GM23248 (cell line): Measurements from ENCODE around the gene MRPL40. TPM values are rescaled to one million over a fixed set of nuclear protein-coding genes. Genes with fewer than 3 reads are reported as not detected.

Experiments
- DNase-seq: peaks from one replicate; pipeline ENCODE4 v3.0.0-alpha.2; 2015
- H2AFZ ChIP-seq: fragments of 200-600 bp; sonication (generic); 2 replicates; pipeline ENCODE4 v1.6.1; 2016; ENCODE audit warnings: antibody characterized with exemption
- H3F3A ChIP-seq: fragments of 200-600 bp; sonication (generic); 2 replicates; pipeline ENCODE4 v1.6.1; 2016; ENCODE audit warnings: mild to moderate bottlenecking, antibody characterized with exemption, mixed run types; ENCODE audit not compliant: insufficient read depth
- H3K27ac ChIP-seq: fragments of 200-600 bp; sonication (generic); 2 replicates; pipeline ENCODE4 v1.5.1; 2016; ENCODE audit warnings: mild to moderate bottlenecking
- H3K27me3 ChIP-seq: fragments of 200-600 bp; sonication (generic); replicated peaks from 2 replicates; pipeline ENCODE4 v1.6.1; 2016; ENCODE audit warnings: mild to moderate bottlenecking; ENCODE audit not compliant: insufficient read depth
- H3K36me3 ChIP-seq: fragments of 200-600 bp; sonication (generic); 2 replicates; pipeline ENCODE4 v1.6.1; 2016; ENCODE audit warnings: low read depth, mild to moderate bottlenecking
- H3K4me1 ChIP-seq: fragments of 200-600 bp; sonication (generic); 2 replicates; pipeline ENCODE4 v1.6.1; 2016; ENCODE audit warnings: mild to moderate bottlenecking; ENCODE audit not compliant: insufficient read depth
- H3K4me2 ChIP-seq: fragments of 200-600 bp; sonication (generic); one replicate; pipeline ENCODE4 v1.6.1; 2016; ENCODE audit warnings: mild to moderate bottlenecking; ENCODE audit not compliant: unreplicated experiment
- H3K4me3 ChIP-seq: fragments of 200-600 bp; sonication (generic); 2 replicates; pipeline ENCODE4 v1.5.1; 2016; ENCODE audit warnings: mild to moderate bottlenecking
- H3K79me2 ChIP-seq: fragments of 200-600 bp; sonication (generic); 2 replicates; pipeline ENCODE4 v1.6.1; 2016; ENCODE audit warnings: mild to moderate bottlenecking; ENCODE audit not compliant: insufficient read depth
- H3K9ac ChIP-seq: fragments of 200-600 bp; sonication (generic); 2 replicates; pipeline ENCODE4 v1.6.1; 2016; ENCODE audit warnings: mild to moderate bottlenecking
- H3K9me2 ChIP-seq: fragments of 200-600 bp; sonication (generic); 2 replicates; pipeline ENCODE4 v1.6.1; 2016; ENCODE audit warnings: mixed run types, mild to moderate bottlenecking, moderate library complexity; ENCODE audit not compliant: insufficient read depth
- H3K9me3 ChIP-seq: fragments of 200-600 bp; sonication (generic); one replicate; pipeline ENCODE4 v1.6.1; 2017; ENCODE audit warnings: low read depth
- H4K20me1 ChIP-seq: fragments of 200-600 bp; sonication (generic); 2 replicates; pipeline ENCODE4 v1.6.0; 2016; ENCODE audit not compliant: insufficient read depth
- EZH2 ChIP-seq: fragments of 200-600 bp; sonication (generic); IDR thresholded peaks from 2 replicates; pipeline ENCODE4 v1.6.1; 2018; ENCODE audit warnings: antibody characterized with exemption, mild to moderate bottlenecking; ENCODE audit not compliant: insufficient read depth, poor library complexity, severe bottlenecking
- EZH2phosphoT487 ChIP-seq: fragments of 200-600 bp; sonication (generic); IDR thresholded peaks from 2 replicates; pipeline ENCODE4 v1.6.1; 2018; ENCODE audit warnings: antibody characterized with exemption, moderate library complexity, mild to moderate bottlenecking, low read depth; ENCODE audit not compliant: insufficient read depth
- WGBS, 2 experiments: methylation state at CpG; one replicate each; pipeline ENCODE4 v1.1.6; 2015 to 2017; ENCODE audit warnings: low lambda C conversion rate in 2 of 2, low coverage in 1 of 2; ENCODE audit errors: missing lambda C conversion rate in 2 of 2; 5-methylcytosine and 5-hydroxymethylcytosine counted together
- in situ Hi-C: fragments of 300-500 bp; cut with MboI; formaldehyde crosslinking; loops from 2 replicates; pipeline ENCODE4 v1.15.0; 2020
- polyA plus RNA-seq: library from polyadenylated mRNA; unstranded; fragments of >200 nt; fragmentation: Nextera tagmentation; extraction: Ambion mirVana; gene quantifications from 2 replicates; pipeline ENCODE4 v1.2.1, GENCODE V29; 2016
- total RNA-seq: library from RNA; depleted of rRNA; stranded (reverse); fragments of >200 nt; shearing (Covaris generic); gene quantifications from 2 replicates; pipeline ENCODE4 v1.2.3, GENCODE V29; 2014

The MRPL40 gene
- total and polyA plus RNA-seq, 2 experiments from 2014 or later: 37.6 to 81.9 TPM

DNA sequence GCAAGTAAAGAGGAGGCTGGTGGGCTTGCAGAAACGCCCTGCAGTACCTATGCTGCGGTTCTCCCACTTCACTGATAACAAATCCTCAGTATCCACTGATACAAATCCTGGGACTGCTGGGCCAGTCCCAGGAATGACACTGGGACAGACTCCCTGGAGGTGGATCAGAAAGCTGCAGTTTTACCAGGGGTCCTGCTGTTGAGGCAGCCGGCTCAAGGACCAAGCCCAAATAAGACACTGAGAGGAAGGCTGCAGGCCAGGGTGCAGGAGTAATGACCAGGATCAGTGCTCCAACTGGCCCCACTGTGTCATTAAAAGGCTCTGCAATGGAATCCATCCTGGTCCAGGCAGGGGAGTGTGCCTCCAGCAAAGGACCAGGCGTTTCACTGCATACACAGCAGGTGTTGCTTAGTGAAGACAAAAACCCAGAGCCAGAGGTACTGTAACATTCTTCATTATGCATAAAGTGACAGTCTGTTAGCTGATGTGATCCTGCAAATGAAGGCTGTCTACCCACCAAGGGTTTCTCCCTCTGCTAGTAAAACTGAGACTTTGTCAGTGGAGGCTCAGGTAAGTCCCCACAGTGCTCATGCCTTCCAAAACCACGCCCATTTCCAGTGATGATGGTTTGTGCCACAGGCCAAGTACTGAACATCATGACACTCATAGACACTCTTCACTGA, 16.5 kb downstream of the MRPL40 start:
- H3K27me3 ChIP-seq: no peaks in the 10 kb centered on the region
- H3K36me3 ChIP-seq: 0 out of 2 replicates have a peak, but pooled peaks cover 10% of the 10 kb centered on the region
- no peak for DNase-seq
- H3K4me2 ChIP-seq: peak overlapping the region; percentile 77
- H3K27ac ChIP-seq: 0 out of 2 replicates have a peak overlapping the region, but pooled peaks have one; percentile 70
- H4K20me1 ChIP-seq: no peaks in the 10 kb centered on the region
- H2AFZ ChIP-seq: no peak overlapping the region
- no peaks in the 10 kb centered on the region for H3K9me2 ChIP-seq
- H3K79me2 ChIP-seq: peaks cover 30% of the 10 kb centered on the region
- peak overlapping the region; percentile 83; the same call in 1 of the 2 replicates for H3K4me3 ChIP-seq
- 98% methylated on average over 5 of the region's 5 CpGs for WGBS, 2 experiments
- TF ChIP-seq EZH2phosphoT487: no peak
- TF ChIP-seq EZH2: no peak
- H3K9ac ChIP-seq: peak overlapping the region; percentile 83; the same call in 1 of the 2 replicates
- H3F3A ChIP-seq: peaks cover 30% of the 10 kb centered on the region; the same call in 1 of the 2 replicates
- in situ Hi-C loops: no loop called here
- H3K4me1 ChIP-seq: peaks cover 3% of the 10 kb centered on the region; the same call in 1 of the 2 replicates
- H3K9me3 ChIP-seq: no peaks in the 10 kb centered on the region

DNA sequence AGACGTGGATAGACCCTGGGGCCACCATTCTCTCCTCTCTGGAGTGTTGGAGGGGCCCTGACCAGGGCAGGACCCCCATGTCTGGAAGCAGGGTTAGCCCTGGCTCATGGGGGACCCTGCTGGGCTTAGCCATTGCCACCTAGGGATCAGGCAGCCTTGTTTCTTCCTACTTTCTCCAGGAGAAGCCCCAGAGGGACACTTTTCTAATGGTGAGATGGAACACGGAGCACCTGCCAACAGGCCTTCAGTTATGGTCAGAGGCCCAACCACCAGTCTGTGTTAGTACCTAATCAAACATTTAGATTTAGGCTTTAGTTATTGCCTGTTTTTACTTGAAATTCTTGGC, 17.1 kb downstream of the MRPL40 start:
- Histone ChIP-seq H3K9ac (no peak overlapping the region), H3K4me2 (no peak overlapping the region), H3F3A (peaks cover 30% of the 10 kb centered on the region; the same call in 1 of the 2 replicates), H3K9me3 (no peaks in the 10 kb centered on the region), H3K79me2 (peaks cover 26% of the 10 kb centered on the region), H3K4me1 (peaks cover 3% of the 10 kb centered on the region; the same call in 1 of the 2 replicates), H3K27me3 (no peaks in the 10 kb centered on the region), H3K9me2 (no peaks in the 10 kb centered on the region), H3K4me3 (no peak overlapping the region), H4K20me1 (no peaks in the 10 kb centered on the region), H2AFZ (no peak overlapping the region), H3K36me3 (peaks cover 14% of the 10 kb centered on the region; the same call in 1 of the 2 replicates), H3K27ac (no peak overlapping the region)
- WGBS, 2 experiments: 88 to 94% methylated on average over 2 of the region's 2 CpGs
- no peak for DNase-seq
- in situ Hi-C loops: no loop called here
- TF ChIP-seq EZH2: no peak
- no peak for TF ChIP-seq EZH2phosphoT487

- peaks cover 16% of the 10 kb centered on the region for H3K79me2 ChIP-seq
- in situ Hi-C loops: no loop called here
- H3K36me3 ChIP-seq: peaks cover 26% of the 10 kb centered on the region; the same call in 1 of the 2 replicates
- no peak overlapping the region for H3K9ac ChIP-seq
- TF ChIP-seq EZH2phosphoT487: no peak
- no peak for TF ChIP-seq EZH2
- H4K20me1 ChIP-seq: no peaks in the 10 kb centered on the region
- peaks cover 30% of the 10 kb centered on the region; the same call in 1 of the 2 replicates for H3F3A ChIP-seq
- DNase-seq: no peak
- WGBS, 2 experiments: 84 to 87% methylated on average over 8 of the region's 8 CpGs
- no peak overlapping the region for H3K4me2 ChIP-seq
- H3K27me3 ChIP-seq: no peaks in the 10 kb centered on the region
- H3K27ac ChIP-seq: no peak overlapping the region
- H3K4me1 ChIP-seq: peaks cover 5% of the 10 kb centered on the region
- no peaks in the 10 kb centered on the region for H3K9me3 ChIP-seq
- no peaks in the 10 kb centered on the region for H3K9me2 ChIP-seq
- no peak overlapping the region for H2AFZ ChIP-seq
- H3K4me3 ChIP-seq: no peak overlapping the region
Measured at GRCh38 chr22:19450363-19451175, 18.2 kb downstream of the MRPL40 start.

GRCh38 chr22:19451570-19451969, 19.2 kb downstream of the MRPL40 start:
- 100% methylated on average over 4 of the region's 4 CpGs for WGBS, 2 experiments
- Histone ChIP-seq H3K4me1 (peaks cover 10% of the 10 kb centered on the region), H3K9me2 (no peaks in the 10 kb centered on the region), H3F3A (peaks cover 30% of the 10 kb centered on the region; the same call in 1 of the 2 replicates), H3K4me2 (no peak overlapping the region), H3K79me2 (peaks cover 6% of the 10 kb centered on the region), H3K4me3 (no peak overlapping the region), H2AFZ (no peak overlapping the region), H3K36me3 (peaks cover 32% of the 10 kb centered on the region; the same call in 1 of the 2 replicates), H3K9ac (no peak overlapping the region), H3K27ac (no peak overlapping the region), H3K9me3 (no peaks in the 10 kb centered on the region), H3K27me3 (no peaks in the 10 kb centered on the region), H4K20me1 (no peaks in the 10 kb centered on the region)
- DNase-seq: no peak
- TF ChIP-seq EZH2 (no peak), EZH2phosphoT487 (no peak)
- in situ Hi-C loops: no loop called here
